ENCODE measurements around the gene HTRA3.

HTRA3 gene

GRCh38 chr4:8277356-8278008, 7.9 kb downstream of the HTRA3 start:
- Mint-ChIP-seq H3K27me3 (peaks cover under 1% of the 10 kb centered on the region), H3K36me3 (no peaks in the 10 kb centered on the region), H3K4me3 (no peak overlapping the region), H3K4me1 (ENCODE audit: low read depth) (peaks cover 1% of the 10 kb centered on the region), H3K27ac (no peak overlapping the region), H3K9me3 (ENCODE audit: low read depth) (no peaks in the 10 kb centered on the region)

GRCh38 chr4:8278009-8278395, 8.4 kb downstream of the HTRA3 start:
- H3K27ac Mint-ChIP-seq = no peak overlapping the region
- no peaks in the 10 kb centered on the region for H3K27me3 Mint-ChIP-seq
- no peaks in the 10 kb centered on the region for H3K9me3 Mint-ChIP-seq (ENCODE audit: low read depth)
- no peak overlapping the region for H3K4me3 Mint-ChIP-seq
- peaks cover 1% of the 10 kb centered on the region for H3K4me1 Mint-ChIP-seq (ENCODE audit: low read depth)
- no peaks in the 10 kb centered on the region for H3K36me3 Mint-ChIP-seq

GRCh38 chr4:8278421-8279287, 9.1 kb downstream of the HTRA3 start:
- Mint-ChIP-seq H3K36me3 (no peaks in the 10 kb centered on the region), H3K27ac (no peak overlapping the region)

GRCh38 chr4:8279321-8280157, 10.0 kb downstream of the HTRA3 start:
- no peak overlapping the region for H3K27ac Mint-ChIP-seq
- no peaks in the 10 kb centered on the region for H3K9me3 Mint-ChIP-seq (ENCODE audit: low read depth)
- no peak overlapping the region for H3K4me3 Mint-ChIP-seq
- no peaks in the 10 kb centered on the region for H3K27me3 Mint-ChIP-seq
- no peaks in the 10 kb centered on the region for H3K36me3 Mint-ChIP-seq
- H3K4me1 Mint-ChIP-seq (ENCODE audit: low read depth) = peaks cover 1% of the 10 kb centered on the region

More at GRCh38 chr4:8278421-8279287, 9.1 kb downstream of the HTRA3 start:
- Mint-ChIP-seq H3K4me3 (no peak overlapping the region), H3K4me1 (ENCODE audit: low read depth) (peaks cover 1% of the 10 kb centered on the region), H3K9me3 (ENCODE audit: low read depth) (no peaks in the 10 kb centered on the region), H3K27me3 (no peaks in the 10 kb centered on the region)

GRCh38 chr4:8280158-8280875, 10.8 kb downstream of the HTRA3 start:
- Mint-ChIP-seq H3K4me3 (no peak overlapping the region), H3K27me3 (no peaks in the 10 kb centered on the region), H3K9me3 (ENCODE audit: low read depth) (no peaks in the 10 kb centered on the region), H3K4me1 (ENCODE audit: low read depth) (peaks cover 1% of the 10 kb centered on the region), H3K27ac (no peak overlapping the region), H3K36me3 (no peaks in the 10 kb centered on the region)

GRCh38 chr4:8280876-8281440, 11.4 kb downstream of the HTRA3 start:
- no peaks in the 10 kb centered on the region for H3K9me3 Mint-ChIP-seq (ENCODE audit: low read depth)
- no peaks in the 10 kb centered on the region for H3K27me3 Mint-ChIP-seq
- no peaks in the 10 kb centered on the region for H3K36me3 Mint-ChIP-seq
- H3K27ac Mint-ChIP-seq = no peak overlapping the region
- peaks cover 1% of the 10 kb centered on the region for H3K4me1 Mint-ChIP-seq (ENCODE audit: low read depth)
- H3K4me3 Mint-ChIP-seq = no peak overlapping the region

GRCh38 chr4:8281519-8282133, 12.1 kb downstream of the HTRA3 start:
- no peaks in the 10 kb centered on the region for H3K27me3 Mint-ChIP-seq

GRCh38 chr4:8282134-8282641, 12.6 kb downstream of the HTRA3 start:
- Mint-ChIP-seq H3K27ac (no peak overlapping the region), H3K4me1 (ENCODE audit: low read depth) (peaks cover 1% of the 10 kb centered on the region)

More at GRCh38 chr4:8281519-8282133, 12.1 kb downstream of the HTRA3 start:
- Mint-ChIP-seq H3K27ac (no peak overlapping the region), H3K36me3 (no peaks in the 10 kb centered on the region), H3K4me3 (no peak overlapping the region), H3K9me3 (ENCODE audit: low read depth) (no peaks in the 10 kb centered on the region), H3K4me1 (ENCODE audit: low read depth) (peaks cover 1% of the 10 kb centered on the region)

GRCh38 chr4:8282742-8283141, 13.2 kb downstream of the HTRA3 start:
- Mint-ChIP-seq H3K4me1 (ENCODE audit: low read depth) (peaks cover 1% of the 10 kb centered on the region), H3K4me3 (no peak overlapping the region), H3K36me3 (no peaks in the 10 kb centered on the region), H3K27me3 (no peaks in the 10 kb centered on the region), H3K9me3 (ENCODE audit: low read depth) (no peaks in the 10 kb centered on the region), H3K27ac (no peak overlapping the region)

More at GRCh38 chr4:8282134-8282641, 12.6 kb downstream of the HTRA3 start:
- Mint-ChIP-seq H3K9me3 (ENCODE audit: low read depth) (no peaks in the 10 kb centered on the region), H3K27me3 (no peaks in the 10 kb centered on the region), H3K36me3 (no peaks in the 10 kb centered on the region), H3K4me3 (no peak overlapping the region)

- Mint-ChIP-seq H3K27ac (no peak overlapping the region), H3K27me3 (no peaks in the 10 kb centered on the region), H3K9me3 (ENCODE audit: low read depth) (no peaks in the 10 kb centered on the region), H3K4me1 (ENCODE audit: low read depth) (peaks cover 1% of the 10 kb centered on the region), H3K36me3 (no peaks in the 10 kb centered on the region), H3K4me3 (no peak overlapping the region)
These were observed 13.6 kb downstream of the HTRA3 start for GRCh38 chr4:8283161-8283560.

GRCh38 chr4:8283631-8284121, 14.1 kb downstream of the HTRA3 start:
- Mint-ChIP-seq H3K36me3 (no peaks in the 10 kb centered on the region), H3K4me1 (ENCODE audit: low read depth) (peaks cover 1% of the 10 kb centered on the region), H3K27ac (no peak overlapping the region)

GRCh38 chr4:8284391-8284790, 14.8 kb downstream of the HTRA3 start:
- Mint-ChIP-seq H3K9me3 (ENCODE audit: low read depth) (no peaks in the 10 kb centered on the region), H3K36me3 (no peaks in the 10 kb centered on the region), H3K27me3 (no peaks in the 10 kb centered on the region), H3K27ac (no peak overlapping the region), H3K4me3 (no peak overlapping the region), H3K4me1 (ENCODE audit: low read depth) (no peaks in the 10 kb centered on the region)

More at GRCh38 chr4:8283631-8284121, 14.1 kb downstream of the HTRA3 start:
- Mint-ChIP-seq H3K27me3 (no peaks in the 10 kb centered on the region), H3K9me3 (ENCODE audit: low read depth) (no peaks in the 10 kb centered on the region), H3K4me3 (no peak overlapping the region)

GRCh38 chr4:8285143-8285975, 15.8 kb downstream of the HTRA3 start:
- Mint-ChIP-seq H3K27ac (no peak overlapping the region), H3K27me3 (no peaks in the 10 kb centered on the region), H3K4me1 (ENCODE audit: low read depth) (no peaks in the 10 kb centered on the region), H3K36me3 (no peaks in the 10 kb centered on the region), H3K9me3 (ENCODE audit: low read depth) (no peaks in the 10 kb centered on the region), H3K4me3 (no peak overlapping the region)
